ENCODE data around the gene CALD1.

DNA sequence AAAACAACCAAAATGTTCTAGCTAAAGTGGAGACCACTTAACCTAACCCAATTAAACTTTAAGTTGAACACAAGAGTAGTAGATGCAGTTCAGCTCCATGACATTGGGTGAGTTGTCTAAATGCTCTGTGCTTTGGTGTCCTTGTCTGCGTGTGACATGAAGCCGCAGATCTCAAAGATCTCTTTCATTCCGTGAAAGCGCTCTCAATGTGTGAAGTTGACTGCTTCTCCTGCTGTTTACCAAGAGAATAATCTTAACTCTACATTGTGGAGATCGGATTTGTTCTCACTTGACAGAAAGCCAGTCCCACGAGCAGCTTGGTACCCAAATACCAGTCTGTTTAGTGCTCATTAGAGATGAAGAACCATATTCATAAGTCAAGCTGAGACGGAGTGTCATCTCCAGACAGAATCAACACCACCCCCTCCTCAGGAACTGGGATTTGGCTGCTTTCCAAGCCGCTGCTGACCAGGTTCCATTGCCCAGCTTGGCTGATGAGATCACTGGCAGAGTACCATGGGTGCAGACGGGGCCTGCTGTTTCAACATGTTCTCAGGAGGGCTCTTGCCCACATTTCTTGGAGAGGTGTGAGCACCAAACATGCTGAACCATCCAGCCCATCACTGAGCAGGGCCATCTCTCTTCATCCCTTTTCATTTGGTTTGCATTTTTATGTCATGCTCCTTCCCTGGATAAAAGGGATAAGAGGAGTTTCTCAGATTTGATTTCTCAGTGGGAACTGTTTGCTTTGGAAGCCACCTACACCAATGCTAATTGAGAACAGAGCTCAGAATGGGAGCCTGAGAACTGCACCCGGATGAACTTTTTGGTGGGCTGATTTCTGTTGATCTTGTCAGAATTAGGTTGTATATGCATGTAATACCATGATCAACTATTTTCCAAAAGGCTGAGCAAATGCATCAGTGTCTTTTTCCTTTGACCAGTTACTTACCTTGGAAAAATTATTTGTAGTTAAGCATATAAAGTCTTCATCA lies 111.1 kb downstream of the CALD1 start:
- TF ChIP-seq TEAD4 (CRISPR knock-in tag; IDR thresholded peaks at IDR 0.05) (no peak), SP1 (CRISPR knock-in tag; conservative IDR thresholded peaks at IDR 0.05) (no peak)
- TF ChIP-seq, protein P1, sequence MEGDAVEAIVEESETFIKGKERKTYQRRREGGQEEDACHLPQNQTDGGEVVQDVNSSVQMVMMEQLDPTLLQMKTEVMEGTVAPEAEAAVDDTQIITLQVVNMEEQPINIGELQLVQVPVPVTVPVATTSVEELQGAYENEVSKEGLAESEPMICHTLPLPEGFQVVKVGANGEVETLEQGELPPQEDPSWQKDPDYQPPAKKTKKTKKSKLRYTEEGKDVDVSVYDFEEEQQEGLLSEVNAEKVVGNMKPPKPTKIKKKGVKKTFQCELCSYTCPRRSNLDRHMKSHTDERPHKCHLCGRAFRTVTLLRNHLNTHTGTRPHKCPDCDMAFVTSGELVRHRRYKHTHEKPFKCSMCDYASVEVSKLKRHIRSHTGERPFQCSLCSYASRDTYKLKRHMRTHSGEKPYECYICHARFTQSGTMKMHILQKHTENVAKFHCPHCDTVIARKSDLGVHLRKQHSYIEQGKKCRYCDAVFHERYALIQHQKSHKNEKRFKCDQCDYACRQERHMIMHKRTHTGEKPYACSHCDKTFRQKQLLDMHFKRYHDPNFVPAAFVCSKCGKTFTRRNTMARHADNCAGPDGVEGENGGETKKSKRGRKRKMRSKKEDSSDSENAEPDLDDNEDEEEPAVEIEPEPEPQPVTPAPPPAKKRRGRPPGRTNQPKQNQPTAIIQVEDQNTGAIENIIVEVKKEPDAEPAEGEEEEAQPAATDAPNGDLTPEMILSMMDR (IDR thresholded peaks at IDR 0.05) = no peak
- TF ChIP-seq, protein P2, sequence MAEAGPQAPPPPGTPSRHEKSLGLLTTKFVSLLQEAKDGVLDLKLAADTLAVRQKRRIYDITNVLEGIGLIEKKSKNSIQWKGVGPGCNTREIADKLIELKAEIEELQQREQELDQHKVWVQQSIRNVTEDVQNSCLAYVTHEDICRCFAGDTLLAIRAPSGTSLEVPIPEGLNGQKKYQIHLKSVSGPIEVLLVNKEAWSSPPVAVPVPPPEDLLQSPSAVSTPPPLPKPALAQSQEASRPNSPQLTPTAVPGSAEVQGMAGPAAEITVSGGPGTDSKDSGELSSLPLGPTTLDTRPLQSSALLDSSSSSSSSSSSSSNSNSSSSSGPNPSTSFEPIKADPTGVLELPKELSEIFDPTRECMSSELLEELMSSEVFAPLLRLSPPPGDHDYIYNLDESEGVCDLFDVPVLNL (CRISPR knock-in tag; IDR thresholded peaks at IDR 0.05; ENCODE audit: borderline replicate concordance, low read depth) = no peak
- TF ChIP-seq, protein P3, sequence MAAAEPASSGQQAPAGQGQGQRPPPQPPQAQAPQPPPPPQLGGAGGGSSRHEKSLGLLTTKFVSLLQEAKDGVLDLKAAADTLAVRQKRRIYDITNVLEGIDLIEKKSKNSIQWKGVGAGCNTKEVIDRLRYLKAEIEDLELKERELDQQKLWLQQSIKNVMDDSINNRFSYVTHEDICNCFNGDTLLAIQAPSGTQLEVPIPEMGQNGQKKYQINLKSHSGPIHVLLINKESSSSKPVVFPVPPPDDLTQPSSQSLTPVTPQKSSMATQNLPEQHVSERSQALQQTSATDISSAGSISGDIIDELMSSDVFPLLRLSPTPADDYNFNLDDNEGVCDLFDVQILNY (CRISPR knock-in tag; IDR thresholded peaks at IDR 0.05) = no peak

Data from WTC11 (cell line).